ENCODE data around the gene ADAMTS16.

- TF ChIP-seq EZH2 (IDR thresholded peaks at IDR 0.05; ENCODE audit: borderline replicate concordance): no peak
- TF ChIP-seq, protein P1, sequence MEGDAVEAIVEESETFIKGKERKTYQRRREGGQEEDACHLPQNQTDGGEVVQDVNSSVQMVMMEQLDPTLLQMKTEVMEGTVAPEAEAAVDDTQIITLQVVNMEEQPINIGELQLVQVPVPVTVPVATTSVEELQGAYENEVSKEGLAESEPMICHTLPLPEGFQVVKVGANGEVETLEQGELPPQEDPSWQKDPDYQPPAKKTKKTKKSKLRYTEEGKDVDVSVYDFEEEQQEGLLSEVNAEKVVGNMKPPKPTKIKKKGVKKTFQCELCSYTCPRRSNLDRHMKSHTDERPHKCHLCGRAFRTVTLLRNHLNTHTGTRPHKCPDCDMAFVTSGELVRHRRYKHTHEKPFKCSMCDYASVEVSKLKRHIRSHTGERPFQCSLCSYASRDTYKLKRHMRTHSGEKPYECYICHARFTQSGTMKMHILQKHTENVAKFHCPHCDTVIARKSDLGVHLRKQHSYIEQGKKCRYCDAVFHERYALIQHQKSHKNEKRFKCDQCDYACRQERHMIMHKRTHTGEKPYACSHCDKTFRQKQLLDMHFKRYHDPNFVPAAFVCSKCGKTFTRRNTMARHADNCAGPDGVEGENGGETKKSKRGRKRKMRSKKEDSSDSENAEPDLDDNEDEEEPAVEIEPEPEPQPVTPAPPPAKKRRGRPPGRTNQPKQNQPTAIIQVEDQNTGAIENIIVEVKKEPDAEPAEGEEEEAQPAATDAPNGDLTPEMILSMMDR (IDR thresholded peaks at IDR 0.05; ENCODE audit: poor library complexity): no peak
- no peak for TF ChIP-seq EZH2phosphoT487 (IDR thresholded peaks at IDR 0.05; ENCODE audit: low read depth, severe bottlenecking, unreplicated experiment)
Measured at GRCh38 chr5:5344051-5344571, 204.0 kb downstream of the ADAMTS16 start.

All from hepatocyte (in vitro differentiated cells).